OCI-LY1 (cell line): ENCODE measurements around the gene SPTBN2.

Source experiments
- EZH2 ChIP-seq: fragments of 200-600 bp; sonication (generic), shearing (Covaris generic); IDR thresholded peaks from 2 replicates; pipeline ENCODE4 v1.8.0; 2017; ENCODE audit warnings: borderline replicate concordance, mixed run types, mild to moderate bottlenecking, antibody characterized with exemption, low read length, moderate library complexity, mixed read lengths
- TF ChIP-seq, protein P1 (sequence below): fragments of 200-600 bp; sonication (generic), shearing (Covaris generic); IDR thresholded peaks from 2 replicates; pipeline ENCODE4 v1.5.1; 2017; ENCODE audit warnings: mild to moderate bottlenecking, antibody characterized with exemption, low read length, moderate library complexity, mixed read lengths

DNA sequence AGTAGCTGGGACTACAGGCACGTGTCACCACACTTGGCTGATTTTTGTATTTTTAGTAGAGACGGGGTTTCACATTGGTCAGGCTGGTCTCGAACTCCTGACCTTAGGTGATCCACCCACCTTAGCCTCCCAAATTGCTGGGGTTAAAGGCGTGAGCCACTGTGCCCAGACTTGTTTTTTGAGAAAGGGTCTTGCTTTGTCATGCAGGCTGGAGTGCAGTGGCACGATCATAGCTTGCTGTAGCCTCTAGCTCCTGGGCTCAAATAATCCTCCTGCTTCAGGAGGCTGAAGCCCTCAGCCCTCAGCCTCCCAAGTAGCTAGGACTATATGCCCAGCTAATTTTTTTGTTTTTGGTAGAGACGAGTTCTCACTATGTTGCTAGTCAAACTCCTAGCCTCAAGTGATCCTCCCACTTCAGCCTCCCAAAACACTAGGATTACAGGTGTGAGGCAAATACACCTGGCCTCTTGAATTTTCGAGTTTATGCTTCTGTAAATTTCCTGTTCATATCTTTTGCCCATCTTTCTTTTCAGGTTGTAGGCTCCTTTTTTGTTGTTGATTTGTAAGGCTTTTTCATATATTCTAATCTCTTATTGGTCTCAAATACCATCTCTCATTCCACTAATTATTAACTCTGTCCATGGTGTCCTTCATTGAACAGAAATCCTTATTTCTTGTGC is 47.9 kb downstream of the SPTBN2 start:
- TF ChIP-seq, protein P1, sequence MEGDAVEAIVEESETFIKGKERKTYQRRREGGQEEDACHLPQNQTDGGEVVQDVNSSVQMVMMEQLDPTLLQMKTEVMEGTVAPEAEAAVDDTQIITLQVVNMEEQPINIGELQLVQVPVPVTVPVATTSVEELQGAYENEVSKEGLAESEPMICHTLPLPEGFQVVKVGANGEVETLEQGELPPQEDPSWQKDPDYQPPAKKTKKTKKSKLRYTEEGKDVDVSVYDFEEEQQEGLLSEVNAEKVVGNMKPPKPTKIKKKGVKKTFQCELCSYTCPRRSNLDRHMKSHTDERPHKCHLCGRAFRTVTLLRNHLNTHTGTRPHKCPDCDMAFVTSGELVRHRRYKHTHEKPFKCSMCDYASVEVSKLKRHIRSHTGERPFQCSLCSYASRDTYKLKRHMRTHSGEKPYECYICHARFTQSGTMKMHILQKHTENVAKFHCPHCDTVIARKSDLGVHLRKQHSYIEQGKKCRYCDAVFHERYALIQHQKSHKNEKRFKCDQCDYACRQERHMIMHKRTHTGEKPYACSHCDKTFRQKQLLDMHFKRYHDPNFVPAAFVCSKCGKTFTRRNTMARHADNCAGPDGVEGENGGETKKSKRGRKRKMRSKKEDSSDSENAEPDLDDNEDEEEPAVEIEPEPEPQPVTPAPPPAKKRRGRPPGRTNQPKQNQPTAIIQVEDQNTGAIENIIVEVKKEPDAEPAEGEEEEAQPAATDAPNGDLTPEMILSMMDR = no peak
- no peak for TF ChIP-seq EZH2
